ENCODE results near the gene RGL3.
A peak's percentile ranks its signal among the peaks of the same experiment; 100 is the strongest.

The RGL3 gene

GRCh38 chr19:11382898-11383705 is 36.0 kb downstream of the RGL3 start:
- peak overlapping the region; percentile 69 for H3K27ac ChIP-seq
- no peak for TF ChIP-seq ZFX (IDR thresholded peaks at IDR 0.05)
- TF ChIP-seq, protein P1, sequence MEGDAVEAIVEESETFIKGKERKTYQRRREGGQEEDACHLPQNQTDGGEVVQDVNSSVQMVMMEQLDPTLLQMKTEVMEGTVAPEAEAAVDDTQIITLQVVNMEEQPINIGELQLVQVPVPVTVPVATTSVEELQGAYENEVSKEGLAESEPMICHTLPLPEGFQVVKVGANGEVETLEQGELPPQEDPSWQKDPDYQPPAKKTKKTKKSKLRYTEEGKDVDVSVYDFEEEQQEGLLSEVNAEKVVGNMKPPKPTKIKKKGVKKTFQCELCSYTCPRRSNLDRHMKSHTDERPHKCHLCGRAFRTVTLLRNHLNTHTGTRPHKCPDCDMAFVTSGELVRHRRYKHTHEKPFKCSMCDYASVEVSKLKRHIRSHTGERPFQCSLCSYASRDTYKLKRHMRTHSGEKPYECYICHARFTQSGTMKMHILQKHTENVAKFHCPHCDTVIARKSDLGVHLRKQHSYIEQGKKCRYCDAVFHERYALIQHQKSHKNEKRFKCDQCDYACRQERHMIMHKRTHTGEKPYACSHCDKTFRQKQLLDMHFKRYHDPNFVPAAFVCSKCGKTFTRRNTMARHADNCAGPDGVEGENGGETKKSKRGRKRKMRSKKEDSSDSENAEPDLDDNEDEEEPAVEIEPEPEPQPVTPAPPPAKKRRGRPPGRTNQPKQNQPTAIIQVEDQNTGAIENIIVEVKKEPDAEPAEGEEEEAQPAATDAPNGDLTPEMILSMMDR (conservative IDR thresholded peaks at IDR 0.05): no peak

- no peak for TF ChIP-seq ZFX (IDR thresholded peaks at IDR 0.05)
- TF ChIP-seq, protein P1 (conservative IDR thresholded peaks at IDR 0.05): peak; percentile 92
- H3K27ac ChIP-seq: peak overlapping the region; percentile 81
Measured at GRCh38 chr19:11380653-11381537, 38.2 kb downstream of the RGL3 start.

GRCh38 chr19:11379857-11380350 is 39.2 kb downstream of the RGL3 start:
- peak overlapping the region; percentile 81 for H3K27ac ChIP-seq
- TF ChIP-seq, protein P1 (conservative IDR thresholded peaks at IDR 0.05): no peak
- no peak for TF ChIP-seq ZFX (IDR thresholded peaks at IDR 0.05)

- H3K27ac ChIP-seq: peak overlapping the region; percentile 81
Measured at GRCh38 chr19:11379269-11379845, 39.8 kb downstream of the RGL3 start.

- peak overlapping the region; percentile 25; the same call in 1 of the 2 replicates for H3K27ac ChIP-seq
- TF ChIP-seq, protein P1 (conservative IDR thresholded peaks at IDR 0.05): peak; percentile 71
- TF ChIP-seq ZFX (IDR thresholded peaks at IDR 0.05): no peak
Measured at GRCh38 chr19:11378319-11379189, 40.6 kb downstream of the RGL3 start.

DNA sequence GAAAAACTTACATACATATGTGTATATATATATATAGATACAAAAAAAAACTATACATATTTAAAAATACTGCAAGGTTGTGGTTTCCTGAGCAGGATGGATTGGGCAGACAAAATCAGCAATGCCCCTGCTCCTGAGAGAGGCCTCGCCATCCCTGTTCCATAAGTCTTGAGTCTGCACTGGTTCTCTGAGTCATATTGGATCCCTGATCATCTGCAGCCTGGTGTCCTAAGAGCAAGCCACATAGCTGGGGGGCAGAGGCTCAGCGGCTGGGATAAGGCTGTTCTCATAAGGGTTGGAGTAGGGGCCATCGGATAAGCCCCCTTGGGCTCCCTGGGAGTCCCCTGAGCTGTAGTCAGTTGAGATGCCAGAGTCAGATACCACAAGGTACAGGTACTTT is 41.4 kb downstream of the RGL3 start:
- H3K27ac ChIP-seq: 0 out of 2 replicates have a peak overlapping the region, but pooled peaks have one; percentile 25
- no peak for TF ChIP-seq ZFX (IDR thresholded peaks at IDR 0.05)
- TF ChIP-seq, protein P1 (conservative IDR thresholded peaks at IDR 0.05): no peak

- H3K27ac ChIP-seq: peak overlapping the region; percentile 25
- TF ChIP-seq, protein P1 (conservative IDR thresholded peaks at IDR 0.05): no peak
- no peak for TF ChIP-seq ZFX (IDR thresholded peaks at IDR 0.05)
Measured at GRCh38 chr19:11377237-11377636, 41.9 kb downstream of the RGL3 start.

Data from C4-2B (cell line).